Hepatocyte (in vitro differentiated cells): ENCODE data around the gene ARFGEF3. TPM values are rescaled to one million over a fixed set of nuclear protein-coding genes. Genes with fewer than 3 reads are reported as not detected.
A peak's percentile ranks its signal among the peaks of the same experiment; 100 is the strongest.

ENCODE experiments used
- DNase-seq: peaks from one replicate; pipeline ENCODE4 v3.0.0-alpha.2; 2016; ENCODE audit warnings: low spot score
- H2AFZ ChIP-seq: fragments of 200-600 bp; sonication (generic); 2 replicates; pipeline ENCODE4 v1.6.0; 2016; ENCODE audit warnings: antibody characterized with exemption, mild to moderate bottlenecking
- H3K27ac ChIP-seq: fragments of 200-600 bp; sonication (generic); 2 replicates; pipeline ENCODE4 v1.5.1; 2016; ENCODE audit warnings: mild to moderate bottlenecking
- H3K27me3 ChIP-seq: fragments of 200-600 bp; sonication (generic); 2 replicates; pipeline ENCODE4 v1.6.1; 2016
- H3K36me3 ChIP-seq: fragments of 200-600 bp; sonication (generic); replicated peaks from 2 replicates; pipeline ENCODE4 v1.5.1; 2016; ENCODE audit warnings: low read depth; ENCODE audit not compliant: insufficient read depth
- H3K4me1 ChIP-seq: fragments of 200-600 bp; sonication (generic); 2 replicates; pipeline ENCODE4 v1.5.1; 2016; ENCODE audit warnings: mild to moderate bottlenecking, moderate library complexity; ENCODE audit not compliant: insufficient read depth
- H3K4me2 ChIP-seq: fragments of 200-600 bp; sonication (generic); 2 replicates; pipeline ENCODE4 v1.6.0; 2016
- H3K4me3 ChIP-seq: fragments of 200-600 bp; sonication (generic); 2 replicates; pipeline ENCODE4 v1.5.1; 2016; ENCODE audit warnings: mild to moderate bottlenecking
- H3K79me2 ChIP-seq: fragments of 200-600 bp; sonication (generic); 2 replicates; pipeline ENCODE4 v1.6.0; 2017; ENCODE audit warnings: mild to moderate bottlenecking
- H3K9me2 ChIP-seq: fragments of 200-600 bp; sonication (generic); replicated peaks from 2 replicates; pipeline ENCODE4 v1.6.0; 2017; ENCODE audit warnings: mild to moderate bottlenecking; ENCODE audit not compliant: insufficient read depth
- H3K9me3 ChIP-seq: fragments of 200-600 bp; sonication (generic); 2 replicates; pipeline ENCODE4 v1.5.1; 2016; ENCODE audit warnings: low read depth, mild to moderate bottlenecking
- H4K20me1 ChIP-seq: fragments of 200-600 bp; sonication (generic); 2 replicates; pipeline ENCODE4 v1.6.0; 2016; ENCODE audit warnings: mild to moderate bottlenecking; ENCODE audit not compliant: insufficient read depth, poor library complexity, severe bottlenecking
- EZH2 ChIP-seq: fragments of 200-600 bp; sonication (generic); IDR thresholded peaks from 2 replicates; pipeline ENCODE4 v1.6.1; 2016; ENCODE audit warnings: antibody characterized with exemption, mild to moderate bottlenecking, borderline replicate concordance
- EZH2phosphoT487 ChIP-seq: fragments of 200-600 bp; sonication (generic); IDR thresholded peaks from one replicate; pipeline ENCODE4 v1.6.1; 2018; ENCODE audit warnings: antibody characterized with exemption, mild to moderate bottlenecking, low read depth, moderate library complexity; ENCODE audit not compliant: unreplicated experiment, severe bottlenecking
- WGBS: methylation state at CpG from one replicate; pipeline ENCODE4 v1.1.6; 2016; ENCODE audit warnings: low lambda C conversion rate; ENCODE audit errors: missing lambda C conversion rate; 5-methylcytosine and 5-hydroxymethylcytosine counted together
- polyA plus RNA-seq: library from polyadenylated mRNA; unstranded; fragments of >200 nt; fragmentation: Nextera tagmentation; extraction: Ambion mirVana; gene quantifications from 2 replicates; pipeline ENCODE4 v1.2.1, GENCODE V29; 2016
- total RNA-seq: library from RNA; depleted of rRNA; stranded (reverse); fragments of >200 nt; gene quantifications from 2 replicates; pipeline ENCODE4 v1.2.3, GENCODE V29; 2014
- TF ChIP-seq, protein P1 (sequence below): fragments of 200-600 bp; sonication (generic); IDR thresholded peaks from 2 replicates; pipeline ENCODE4 v1.5.1; 2016; ENCODE audit warnings: antibody characterized with exemption, mild to moderate bottlenecking; ENCODE audit not compliant: poor library complexity

ARFGEF3 gene
- total and polyA plus RNA-seq, 2 experiments from 2014 or later = 0.83 to 3.9 TPM

DNA sequence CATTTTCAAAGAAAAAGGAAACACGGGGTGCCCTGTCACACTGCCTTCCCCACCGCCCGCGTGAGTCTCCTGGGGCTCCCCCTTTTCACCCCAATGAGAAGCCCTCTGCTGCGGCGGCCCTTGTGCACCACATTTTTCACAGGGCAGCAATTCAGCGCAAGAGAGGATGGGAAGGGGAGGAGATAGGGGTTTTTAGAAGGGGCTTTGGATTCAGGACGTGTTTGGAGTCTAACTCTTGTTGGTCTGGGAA is 726 bp upstream of the ARFGEF3 start:
- no peaks in the 10 kb centered on the region for H3K9me3 ChIP-seq
- H3K27ac ChIP-seq = no peak overlapping the region
- H4K20me1 ChIP-seq = no peaks in the 10 kb centered on the region
- peak overlapping the region; percentile 75 for H2AFZ ChIP-seq
- no peaks in the 10 kb centered on the region for H3K4me1 ChIP-seq
- H3K9me2 ChIP-seq = no peaks in the 10 kb centered on the region
- peaks cover 49% of the 10 kb centered on the region for H3K27me3 ChIP-seq
- H3K36me3 ChIP-seq = no peaks in the 10 kb centered on the region
- TF ChIP-seq EZH2 (no peak), EZH2phosphoT487 (no peak)
- TF ChIP-seq, protein P1, sequence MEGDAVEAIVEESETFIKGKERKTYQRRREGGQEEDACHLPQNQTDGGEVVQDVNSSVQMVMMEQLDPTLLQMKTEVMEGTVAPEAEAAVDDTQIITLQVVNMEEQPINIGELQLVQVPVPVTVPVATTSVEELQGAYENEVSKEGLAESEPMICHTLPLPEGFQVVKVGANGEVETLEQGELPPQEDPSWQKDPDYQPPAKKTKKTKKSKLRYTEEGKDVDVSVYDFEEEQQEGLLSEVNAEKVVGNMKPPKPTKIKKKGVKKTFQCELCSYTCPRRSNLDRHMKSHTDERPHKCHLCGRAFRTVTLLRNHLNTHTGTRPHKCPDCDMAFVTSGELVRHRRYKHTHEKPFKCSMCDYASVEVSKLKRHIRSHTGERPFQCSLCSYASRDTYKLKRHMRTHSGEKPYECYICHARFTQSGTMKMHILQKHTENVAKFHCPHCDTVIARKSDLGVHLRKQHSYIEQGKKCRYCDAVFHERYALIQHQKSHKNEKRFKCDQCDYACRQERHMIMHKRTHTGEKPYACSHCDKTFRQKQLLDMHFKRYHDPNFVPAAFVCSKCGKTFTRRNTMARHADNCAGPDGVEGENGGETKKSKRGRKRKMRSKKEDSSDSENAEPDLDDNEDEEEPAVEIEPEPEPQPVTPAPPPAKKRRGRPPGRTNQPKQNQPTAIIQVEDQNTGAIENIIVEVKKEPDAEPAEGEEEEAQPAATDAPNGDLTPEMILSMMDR = no peak
- DNase-seq = no peak
- H3K4me3 ChIP-seq = peak overlapping the region; percentile 60
- WGBS = 39% methylated on average over 8 of the region's 8 CpGs
- H3K79me2 ChIP-seq = no peaks in the 10 kb centered on the region
- H3K4me2 ChIP-seq = peak overlapping the region; percentile 97

DNA sequence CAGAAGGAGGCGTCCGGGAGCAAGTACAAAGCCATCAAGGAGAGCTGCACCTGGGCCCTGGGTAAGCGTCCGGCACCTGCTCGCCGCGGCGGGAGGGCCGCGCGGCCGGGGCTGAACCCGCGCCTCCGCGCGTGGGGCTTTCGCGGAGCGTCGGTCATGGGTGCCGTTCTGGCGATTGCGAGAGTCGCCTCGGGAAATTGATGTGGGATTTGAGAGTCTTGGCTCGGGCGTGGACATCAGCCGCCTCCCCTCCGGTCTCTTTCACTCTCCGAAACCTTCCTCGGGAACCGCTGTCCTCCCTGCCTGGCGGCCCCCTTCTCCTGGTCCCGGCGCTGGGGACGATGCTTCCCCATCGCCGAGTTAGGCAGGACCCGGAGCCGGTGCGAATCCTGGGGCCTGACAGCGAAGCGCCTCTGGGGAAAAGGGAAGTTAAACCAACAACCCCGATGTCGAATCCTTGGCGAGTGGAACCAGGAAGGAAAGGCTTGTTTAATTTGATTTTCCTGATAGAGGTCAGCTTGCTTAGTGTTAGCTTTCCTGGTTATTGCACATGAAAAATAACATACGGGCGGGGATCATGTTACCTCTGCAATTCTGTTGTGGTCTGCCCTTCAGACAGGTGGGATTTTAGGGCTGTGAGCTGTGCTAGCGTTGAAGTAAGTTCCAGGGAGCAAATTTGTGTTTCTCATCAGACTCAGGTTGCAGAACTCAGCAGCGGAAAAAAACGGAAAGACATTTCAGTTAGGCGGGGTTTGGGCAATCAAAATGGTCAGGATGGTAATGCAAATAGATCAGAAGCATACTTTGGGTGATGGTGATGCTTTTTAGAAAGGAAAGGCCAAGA is 594 bp downstream of the ARFGEF3 start:
- H3K4me3 ChIP-seq = peak overlapping the region; percentile 92
- peak overlapping the region; percentile 69 for H2AFZ ChIP-seq
- H3K4me1 ChIP-seq = no peaks in the 10 kb centered on the region
- H3K9me3 ChIP-seq = no peaks in the 10 kb centered on the region
- peak; percentile 28 for DNase-seq
- TF ChIP-seq, protein P1 = peak; percentile 2
- TF ChIP-seq EZH2phosphoT487 = no peak
- no peaks in the 10 kb centered on the region for H3K9me2 ChIP-seq
- H3K79me2 ChIP-seq = no peaks in the 10 kb centered on the region
- WGBS = 2% methylated on average over 51 of the region's 53 CpGs
- H3K27ac ChIP-seq = peak overlapping the region; percentile 66
- H3K4me2 ChIP-seq = peak overlapping the region; percentile 97
- no peaks in the 10 kb centered on the region for H4K20me1 ChIP-seq
- no peaks in the 10 kb centered on the region for H3K36me3 ChIP-seq
- peaks cover 42% of the 10 kb centered on the region for H3K27me3 ChIP-seq

GRCh38 chr6:138162955-138163575 is 1.3 kb downstream of the ARFGEF3 start:
- peak overlapping the region; percentile 97 for H3K4me2 ChIP-seq
- peaks cover 40% of the 10 kb centered on the region for H3K27me3 ChIP-seq
- no peaks in the 10 kb centered on the region for H3K9me2 ChIP-seq
- no peaks in the 10 kb centered on the region for H3K79me2 ChIP-seq
- H3K27ac ChIP-seq = no peak overlapping the region
- H3K36me3 ChIP-seq = no peaks in the 10 kb centered on the region
- no peaks in the 10 kb centered on the region for H4K20me1 ChIP-seq
- no peaks in the 10 kb centered on the region for H3K4me1 ChIP-seq
- TF ChIP-seq EZH2phosphoT487 (no peak), EZH2 (no peak)
- TF ChIP-seq, protein P1 = no peak
- DNase-seq = no peak
- 69% methylated on average over 5 of the region's 5 CpGs for WGBS
- no peaks in the 10 kb centered on the region for H3K9me3 ChIP-seq
- peak overlapping the region; percentile 69 for H2AFZ ChIP-seq
- no peak overlapping the region for H3K4me3 ChIP-seq
